Large intestine (tissue), 3 donors: Measurements from ENCODE around the gene ATG14. TPM values are rescaled to one million over a fixed set of nuclear protein-coding genes. Genes with fewer than 3 reads are reported as not detected.
"Not testable (repeated sequence)": the region's sequence is repeated elsewhere in the genome, so short reads cannot be mapped to it uniquely, and the experiment has no call there.

ENCODE experiments used
- DNase-seq, 2 donors: peaks; one replicate each; pipeline versions ENCODE4 v3.0.0 to v3.0.0-alpha.2; 2013
- H3K27ac ChIP-seq: one replicate; pipeline ENCODE4 v1.5.1; 2013; ENCODE audit warnings: low read length
- H3K27me3 ChIP-seq: 2 replicates; pipeline ENCODE4 v1.6.1; 2013; ENCODE audit warnings: low read length; ENCODE audit not compliant: control insufficient read depth, insufficient read depth
- H3K36me3 ChIP-seq: 2 replicates; pipeline ENCODE4 v1.6.1; 2013; ENCODE audit warnings: low read length; ENCODE audit not compliant: control insufficient read depth, insufficient read depth
- H3K4me1 ChIP-seq: one replicate; pipeline ENCODE4 v1.6.1; 2013; ENCODE audit warnings: low read length; ENCODE audit not compliant: control insufficient read depth, insufficient read depth
- H3K4me3 ChIP-seq: one replicate; pipeline ENCODE4 v1.5.1; 2013; ENCODE audit warnings: low read length
- H3K9me3 ChIP-seq: one replicate; pipeline ENCODE4 v1.6.1; 2013; ENCODE audit warnings: mild to moderate bottlenecking, low read depth, low read length, moderate library complexity; ENCODE audit not compliant: control insufficient read depth
- WGBS: methylation state at CpG from one replicate; pipeline ENCODE4 v1.1.5; 2013; ENCODE audit warnings: low lambda C conversion rate; ENCODE audit not compliant: insufficient coverage; 5-methylcytosine and 5-hydroxymethylcytosine counted together
- polyA plus RNA-seq: library from polyadenylated mRNA; unstranded; fragments of 120-200 nt; gene quantifications from one replicate; pipeline ENCODE4 v1.2.1, GENCODE V29; 2013

ATG14 gene
- polyA plus RNA-seq, 1 donor, result 18.2 TPM

- DNase-seq, result no peak
- Histone ChIP-seq H3K27me3 (no peaks in the 10 kb centered on the region), H3K4me1 (no peaks in the 10 kb centered on the region), H3K36me3 (peaks cover 32% of the 10 kb centered on the region), H3K27ac (no peak overlapping the region), H3K4me3 (no peak overlapping the region), H3K9me3 (no peaks in the 10 kb centered on the region)
- WGBS, result 80% methylated on average over 1 of the region's 4 CpGs
These were observed 22.3 kb downstream of the ATG14 start for GRCh38 chr14:55389330-55389729.

- Histone ChIP-seq H3K4me1 (no peaks in the 10 kb centered on the region), H3K4me3 (no peak overlapping the region), H3K9me3 (no peaks in the 10 kb centered on the region), H3K36me3 (peaks cover 37% of the 10 kb centered on the region), H3K27me3 (no peaks in the 10 kb centered on the region), H3K27ac (no peak overlapping the region)
- no peak for DNase-seq
These were observed 23.5 kb downstream of the ATG14 start for GRCh38 chr14:55388160-55388559.

- H3K27me3 ChIP-seq, result no peaks in the 10 kb centered on the region
- no peak overlapping the region for H3K4me3 ChIP-seq
- no peak for DNase-seq
- no peaks in the 10 kb centered on the region for H3K9me3 ChIP-seq
- H3K36me3 ChIP-seq, result peaks cover 41% of the 10 kb centered on the region
- 100% methylated on average over 1 of the region's 4 CpGs for WGBS
- no peak overlapping the region for H3K27ac ChIP-seq
- H3K4me1 ChIP-seq, result no peaks in the 10 kb centered on the region
These were observed 24.5 kb downstream of the ATG14 start for GRCh38 chr14:55387121-55387520.

GRCh38 chr14:55386037-55386808, 25.4 kb downstream of the ATG14 start:
- DNase-seq, result peak in 1 of 2 donors; percentile 33
- WGBS, result 88% methylated on average over 3 of the region's 6 CpGs
- Histone ChIP-seq H3K9me3 (no peaks in the 10 kb centered on the region), H3K27me3 (no peaks in the 10 kb centered on the region), H3K36me3 (peaks cover 46% of the 10 kb centered on the region), H3K4me3 (no peak overlapping the region), H3K27ac (peak overlapping the region; percentile 37), H3K4me1 (no peaks in the 10 kb centered on the region)

- H3K27ac ChIP-seq, result no peak overlapping the region
- no peak overlapping the region for H3K4me3 ChIP-seq
- no peaks in the 10 kb centered on the region for H3K27me3 ChIP-seq
- H3K4me1 ChIP-seq, result no peaks in the 10 kb centered on the region
- peaks cover 51% of the 10 kb centered on the region for H3K36me3 ChIP-seq
- no peaks in the 10 kb centered on the region for H3K9me3 ChIP-seq
- WGBS, result no CpG with 5 or more reads among the region's 3 CpGs
- no peak for DNase-seq
These were observed 27.1 kb downstream of the ATG14 start for GRCh38 chr14:55384536-55384935.

GRCh38 chr14:55383541-55384140, 28.0 kb downstream of the ATG14 start:
- no peak overlapping the region for H3K27ac ChIP-seq
- no CpG with 5 or more reads among the region's 5 CpGs for WGBS
- no peak for DNase-seq
- H3K4me3 ChIP-seq, result no peak overlapping the region
- H3K4me1 ChIP-seq, result no peaks in the 10 kb centered on the region
- H3K9me3 ChIP-seq, result no peaks in the 10 kb centered on the region
- peaks cover 52% of the 10 kb centered on the region for H3K36me3 ChIP-seq
- H3K27me3 ChIP-seq, result no peaks in the 10 kb centered on the region

GRCh38 chr14:55383056-55383466, 28.6 kb downstream of the ATG14 start:
- peaks cover 53% of the 10 kb centered on the region for H3K36me3 ChIP-seq
- not testable (repeated sequence) for H3K27ac ChIP-seq, H3K9me3 ChIP-seq, H3K4me3 ChIP-seq, H3K27me3 ChIP-seq, H3K4me1 ChIP-seq, DNase-seq
- no CpG with 5 or more reads among the region's 10 CpGs for WGBS

- Histone ChIP-seq H3K27me3 (no peaks in the 10 kb centered on the region), H3K4me3 (no peak overlapping the region), H3K4me1 (no peaks in the 10 kb centered on the region), H3K9me3 (no peaks in the 10 kb centered on the region), H3K36me3 (peaks cover 53% of the 10 kb centered on the region), H3K27ac (no peak overlapping the region)
- DNase-seq, result no peak
- 100% methylated on average over 2 of the region's 4 CpGs for WGBS
These were observed 29.1 kb downstream of the ATG14 start for GRCh38 chr14:55382483-55382882.

GRCh38 chr14:55381561-55381960, 30.1 kb downstream of the ATG14 start:
- H3K27ac ChIP-seq, result no peak overlapping the region
- H3K4me3 ChIP-seq, result no peak overlapping the region
- DNase-seq, result no peak
- no CpG with 5 or more reads among the region's 2 CpGs for WGBS
- no peaks in the 10 kb centered on the region for H3K27me3 ChIP-seq
- no peaks in the 10 kb centered on the region for H3K9me3 ChIP-seq
- H3K36me3 ChIP-seq, result peaks cover 55% of the 10 kb centered on the region
- no peaks in the 10 kb centered on the region for H3K4me1 ChIP-seq

GRCh38 chr14:55381040-55381439, 30.6 kb downstream of the ATG14 start:
- Histone ChIP-seq H3K27me3 (no peaks in the 10 kb centered on the region), H3K27ac (no peak overlapping the region), H3K9me3 (no peaks in the 10 kb centered on the region), H3K36me3 (peaks cover 60% of the 10 kb centered on the region), H3K4me3 (no peak overlapping the region), H3K4me1 (no peaks in the 10 kb centered on the region)
- DNase-seq, result no peak
- 81% methylated on average over 3 of the region's 5 CpGs for WGBS

GRCh38 chr14:55377236-55377635, 34.4 kb downstream of the ATG14 start:
- Histone ChIP-seq H3K9me3 (no peaks in the 10 kb centered on the region), H3K27ac (no peak overlapping the region), H3K4me1 (no peaks in the 10 kb centered on the region), H3K36me3 (peaks cover 53% of the 10 kb centered on the region), H3K4me3 (no peak overlapping the region), H3K27me3 (no peaks in the 10 kb centered on the region)
- WGBS, result 100% methylated on average over 2 of the region's 5 CpGs
- no peak for DNase-seq
